T-cell (primary cell): ENCODE measurements around the gene IL13. TPM values are rescaled to one million over a fixed set of nuclear protein-coding genes. Genes with fewer than 3 reads are reported as not detected.
"Not testable (repeated sequence)": the region's sequence is repeated elsewhere in the genome, so short reads cannot be mapped to it uniquely, and the experiment has no call there.

Experiments used
- ATAC-seq, 4 experiments: fragments of 200-7000 bp in 3 of 4; fragments of 150-1000 bp in 1 of 4; cut with Tn5 transposase; replicated peaks in 1 of 4; 1 replicate in 3 of 4; 2 replicates in 1 of 4; pipeline ENCODE4 v1.10.0; 2021; ENCODE audit warnings: moderate library complexity in 3 of 4, mild to moderate bottlenecking in 2 of 4, moderate number of reproducible peaks in 1 of 4
- CTCF ChIA-PET, 2 donors: fragments of 300-600 bp; sonication (Branson Sonifier 250); formaldehyde crosslinking; loops; one replicate each; lab custom pipeline; 2022; ENCODE audit warnings: antibody characterized with exemption in 2 of 2; lab: Charles Lee
- POLR2A ChIA-PET, 2 donors: fragments of 300-600 bp; sonication (Branson Sonifier 250); formaldehyde crosslinking; loops; one replicate each; lab custom pipeline; 2022; ENCODE audit warnings: antibody characterized with exemption in 2 of 2; lab: Charles Lee
- DNase-seq, 35 experiments: peaks; one replicate each; pipeline versions ENCODE4 v3.0.0 to v3.0.0-alpha.2; 2013 to 2023
- H3K27ac ChIP-seq: one replicate; pipeline ENCODE4 v1.5.1; 2013; ENCODE audit warnings: low read length
- H3K27me3 ChIP-seq, 2 experiments: replicated peaks in 1 of 2; 1 replicate in 1 of 2; 2 replicates in 1 of 2; pipeline versions ENCODE4 v1.6.1 to v1.7.0; 2013; ENCODE audit warnings: low read length in 1 of 2, mixed read lengths in 1 of 2; ENCODE audit not compliant: control insufficient read depth in 2 of 2, insufficient read depth in 2 of 2; ENCODE audit errors: extremely low read depth in 1 of 2
- H3K36me3 ChIP-seq, 2 donors: 1 replicate in 1 of 2; 2 replicates in 1 of 2; pipeline versions ENCODE4 v1.6.1 to v1.7.0; 2013; ENCODE audit warnings: low read length in 1 of 2; ENCODE audit not compliant: control insufficient read depth in 2 of 2, insufficient read depth in 1 of 2; ENCODE audit errors: extremely low read depth in 1 of 2
- H3K4me1 ChIP-seq, 2 experiments: 1 replicate in 1 of 2; 2 replicates in 1 of 2; pipeline versions ENCODE4 v1.6.1 to v1.7.0; 2013; ENCODE audit warnings: low read length in 2 of 2, mixed read lengths in 1 of 2; ENCODE audit not compliant: insufficient read depth in 2 of 2, control insufficient read depth in 1 of 2; ENCODE audit errors: extremely low read depth in 1 of 2
- H3K4me3 ChIP-seq, 2 donors: 1 replicate in 1 of 2; 2 replicates in 1 of 2; pipeline versions ENCODE4 v1.5.1 to v1.7.0; 2013; ENCODE audit warnings: mild to moderate bottlenecking in 2 of 2, low read length in 1 of 2, moderate library complexity in 1 of 2; ENCODE audit not compliant: control insufficient read depth in 1 of 2; ENCODE audit errors: extremely low read depth in 1 of 2
- H3K9me3 ChIP-seq: 2 replicates; pipeline ENCODE4 v1.7.0; 2013
- H3K27ac Mint-ChIP-seq, 2 donors: one replicate each; pipeline ENCODE4 v1.8.0; 2020 to 2021; ENCODE audit warnings: mild to moderate bottlenecking in 2 of 2, mixed read lengths in 2 of 2
- H3K27me3 Mint-ChIP-seq, 2 donors: one replicate each; pipeline ENCODE4 v1.8.0; 2021 to 2022; ENCODE audit warnings: mixed read lengths in 2 of 2
- H3K36me3 Mint-ChIP-seq: one replicate; pipeline ENCODE4 v1.8.0; 2021; ENCODE audit warnings: mixed read lengths
- H3K4me1 Mint-ChIP-seq, 3 donors: one replicate each; pipeline ENCODE4 v1.8.0; 2020 to 2022; ENCODE audit warnings: mixed read lengths in 3 of 3, mild to moderate bottlenecking in 1 of 3
- H3K4me3 Mint-ChIP-seq, 3 donors: one replicate each; pipeline ENCODE4 v1.8.0; 2020 to 2022; ENCODE audit warnings: mild to moderate bottlenecking in 3 of 3, mixed read lengths in 3 of 3, moderate library complexity in 3 of 3
- H3K9me3 Mint-ChIP-seq, 3 donors: one replicate each; pipeline ENCODE4 v1.8.0; 2020 to 2022; ENCODE audit warnings: mixed read lengths in 3 of 3
- WGBS: methylation state at CpG from one replicate; pipeline ENCODE4 v1.1.5; 2013; ENCODE audit warnings: missing lambda C conversion rate; ENCODE audit not compliant: insufficient coverage; 5-methylcytosine and 5-hydroxymethylcytosine counted together
- total RNA-seq, 35 experiments: library from RNA in 6 of 35; stranded (reverse) in 6 of 35; fragments of 120-200 nt in 1 of 35; gene quantifications; one replicate each; pipeline versions ENCODE4 v1.2.1 to v1.2.4 and lab custom pipeline; 2013 to 2026

The IL13 gene
- total RNA-seq, 5 donors from 2014 or later (not counting 1 experiment from before 2014, with no cell fraction given): 0.30 to 1.9 (median 0.44) TPM

GRCh38 chr5:132628814-132629213 lies 29.2 kb upstream of the IL13 start:
- H3K36me3 Mint-ChIP-seq: peaks cover 46% of the 10 kb centered on the region
- POLR2A ChIA-PET: no interaction called here

DNA sequence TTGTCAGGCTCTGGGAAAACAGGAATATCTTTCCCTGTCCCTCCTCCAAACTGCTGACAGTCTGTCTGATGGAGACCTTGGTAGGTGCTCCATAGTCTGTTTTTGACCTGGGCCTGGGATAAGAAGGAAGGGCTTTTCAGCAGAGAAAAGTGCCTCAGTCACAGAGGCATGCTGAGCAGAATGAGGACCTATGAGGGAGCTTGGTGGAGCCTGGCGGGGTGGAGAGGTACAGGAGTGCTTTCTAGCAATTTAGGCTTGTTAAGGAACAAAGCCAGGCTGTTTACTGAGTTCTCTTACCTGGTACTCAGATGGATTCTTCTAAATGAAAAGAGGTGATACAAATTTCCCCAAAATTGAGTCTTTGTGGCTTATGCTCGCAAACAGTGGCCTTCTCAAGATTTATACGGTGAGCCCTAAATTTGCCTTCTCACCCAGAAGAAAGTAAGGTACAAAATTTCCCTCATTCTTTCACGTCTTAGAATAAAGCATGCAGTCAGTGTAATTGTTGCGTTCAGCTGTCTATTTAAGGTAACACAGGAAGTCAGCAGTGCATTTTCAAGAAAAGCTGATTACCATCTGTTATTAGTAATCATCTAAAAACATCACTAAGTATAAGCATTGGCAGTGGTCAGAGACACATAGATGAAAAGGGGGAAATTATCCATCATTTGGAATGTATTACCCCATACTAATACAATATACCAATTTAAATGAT lies 28.6 kb upstream of the IL13 start:
- CTCF ChIA-PET: interaction anchor here in 1 of 2 donors (0.6 to 0.7 kb wide), 2 partner anchors 15 to 107 kb away, joined by 4 to 6 read pairs; no protein-coding TSS in a partner anchor
- peaks cover 0 to 10% of the 10 kb centered on the region in 2 donors for H3K36me3 ChIP-seq
- no peaks in the 10 kb centered on the region for H3K9me3 ChIP-seq
- Mint-ChIP-seq H3K4me3 (no peak overlapping the region), H3K27me3 (no peaks in the 10 kb centered on the region), H3K9me3 (no peaks in the 10 kb centered on the region), H3K36me3 (peaks cover 46% of the 10 kb centered on the region), H3K4me1 (peaks cover 0 to 12% (median 7%) of the 10 kb centered on the region in 3 donors), H3K27ac (peak overlapping the region; percentile 34 to 68)
- 90% methylated on average over 1 of the region's 5 CpGs for WGBS
- no peak overlapping the region for H3K4me3 ChIP-seq
- DNase-seq: no peak
- no peaks in the 10 kb centered on the region for H3K4me1 ChIP-seq
- no peaks in the 10 kb centered on the region for H3K27me3 ChIP-seq
- peak in 1 of 4 experiments; percentile 53 for ATAC-seq
- H3K27ac ChIP-seq: peak overlapping the region; percentile 20
- POLR2A ChIA-PET: no interaction called here

More at GRCh38 chr5:132628814-132629213, 29.2 kb upstream of the IL13 start:
- no CpG with 5 or more reads among the region's 2 CpGs for WGBS
- no peaks in the 10 kb centered on the region for H3K9me3 Mint-ChIP-seq
- no peak overlapping the region for H3K27ac Mint-ChIP-seq
- peaks cover 0 to 12% (median 7%) of the 10 kb centered on the region in 3 donors for H3K4me1 Mint-ChIP-seq
- H3K4me1 ChIP-seq: no peaks in the 10 kb centered on the region
- no peaks in the 10 kb centered on the region for H3K27me3 ChIP-seq
- ATAC-seq (no peak), DNase-seq (no peak)
- CTCF ChIA-PET: no interaction called here
- H3K36me3 ChIP-seq: peaks cover 0 to 10% of the 10 kb centered on the region in 2 donors
- H3K4me3 ChIP-seq: no peak overlapping the region
- no peaks in the 10 kb centered on the region for H3K9me3 ChIP-seq
- no peaks in the 10 kb centered on the region for H3K27me3 Mint-ChIP-seq
- H3K4me3 Mint-ChIP-seq: no peak overlapping the region
- H3K27ac ChIP-seq: no peak overlapping the region

GRCh38 chr5:132633587-132633986 lies 24.4 kb upstream of the IL13 start:
- POLR2A ChIA-PET, H3K27me3 Mint-ChIP-seq, H3K9me3 ChIP-seq, DNase-seq, H3K27ac Mint-ChIP-seq, H3K4me1 ChIP-seq, H3K9me3 Mint-ChIP-seq, H3K27ac ChIP-seq, H3K4me3 Mint-ChIP-seq, H3K27me3 ChIP-seq, ATAC-seq, H3K4me3 ChIP-seq: not testable (repeated sequence)
- no CpG with 5 or more reads among the region's 4 CpGs for WGBS
- CTCF ChIA-PET: interaction anchor here in 1 of 2 donors (0.6 to 0.9 kb wide), 3 partner anchors 38 to 705 kb away, joined by 3 to 4 read pairs (median 4); no protein-coding TSS in a partner anchor
- H3K36me3 Mint-ChIP-seq: peaks cover 44% of the 10 kb centered on the region
- H3K36me3 ChIP-seq: peaks cover 0 to 33% of the 10 kb centered on the region in 2 donors
- peaks cover 5 to 13% (median 11%) of the 10 kb centered on the region in 3 donors for H3K4me1 Mint-ChIP-seq

- ChIA-PET POLR2A (no interaction called here), CTCF (no interaction called here)
- Mint-ChIP-seq H3K27ac (no peak overlapping the region), H3K27me3 (no peaks in the 10 kb centered on the region), H3K4me1 (peaks cover 5 to 6% (median 5%) of the 10 kb centered on the region in 3 donors), H3K36me3 (peaks cover 41% of the 10 kb centered on the region), H3K4me3 (no peak overlapping the region), H3K9me3 (no peaks in the 10 kb centered on the region)
- no peak overlapping the region for H3K4me3 ChIP-seq
- no CpG with 5 or more reads among the region's 4 CpGs for WGBS
- H3K27ac ChIP-seq: no peak overlapping the region
- no peaks in the 10 kb centered on the region for H3K27me3 ChIP-seq
- peaks cover 7 to 41% of the 10 kb centered on the region in 2 donors for H3K36me3 ChIP-seq
- H3K9me3 ChIP-seq: no peaks in the 10 kb centered on the region
- DNase-seq (no peak), ATAC-seq (no peak)
- no peaks in the 10 kb centered on the region for H3K4me1 ChIP-seq
These were observed 22.1 kb upstream of the IL13 start for GRCh38 chr5:132635873-132636272.

GRCh38 chr5:132637241-132637640 lies 20.7 kb upstream of the IL13 start:
- H3K4me3 Mint-ChIP-seq: no peak overlapping the region
- Histone ChIP-seq H3K4me1 (no peaks in the 10 kb centered on the region), H3K36me3 (peaks cover 7 to 46% of the 10 kb centered on the region in 2 donors), H3K9me3 (no peaks in the 10 kb centered on the region), H3K4me3 (no peak overlapping the region), H3K27ac (no peak overlapping the region), H3K27me3 (no peaks in the 10 kb centered on the region)
- ATAC-seq (no peak), DNase-seq (no peak)
- no peak overlapping the region for H3K27ac Mint-ChIP-seq
- peaks cover 5 to 6% (median 5%) of the 10 kb centered on the region in 3 donors for H3K4me1 Mint-ChIP-seq
- no peaks in the 10 kb centered on the region for H3K27me3 Mint-ChIP-seq
- CTCF ChIA-PET: no interaction called here
- no CpG with 5 or more reads among the region's 4 CpGs for WGBS
- POLR2A ChIA-PET: no interaction called here
- H3K36me3 Mint-ChIP-seq: peaks cover 40% of the 10 kb centered on the region
- H3K9me3 Mint-ChIP-seq: no peaks in the 10 kb centered on the region

GRCh38 chr5:132639706-132640130 lies 18.3 kb upstream of the IL13 start:
- no peak for DNase-seq
- Mint-ChIP-seq H3K4me1 (peaks cover 3 to 6% (median 5%) of the 10 kb centered on the region in 3 donors), H3K27ac (no peak overlapping the region), H3K9me3 (no peaks in the 10 kb centered on the region), H3K36me3 (peaks cover 44% of the 10 kb centered on the region), H3K4me3 (no peak overlapping the region), H3K27me3 (no peaks in the 10 kb centered on the region)
- Histone ChIP-seq H3K4me1 (no peaks in the 10 kb centered on the region), H3K4me3 (no peak overlapping the region), H3K27me3 (no peaks in the 10 kb centered on the region), H3K27ac (no peak overlapping the region), H3K36me3 (peaks cover 7 to 57% of the 10 kb centered on the region in 2 donors), H3K9me3 (no peaks in the 10 kb centered on the region)
- no CpG with 5 or more reads among the region's 2 CpGs for WGBS
- ChIA-PET POLR2A (no interaction called here), CTCF (no interaction called here)
- no peak for ATAC-seq
